ENCODE results near the gene GORASP2.

The GORASP2 gene

DNA sequence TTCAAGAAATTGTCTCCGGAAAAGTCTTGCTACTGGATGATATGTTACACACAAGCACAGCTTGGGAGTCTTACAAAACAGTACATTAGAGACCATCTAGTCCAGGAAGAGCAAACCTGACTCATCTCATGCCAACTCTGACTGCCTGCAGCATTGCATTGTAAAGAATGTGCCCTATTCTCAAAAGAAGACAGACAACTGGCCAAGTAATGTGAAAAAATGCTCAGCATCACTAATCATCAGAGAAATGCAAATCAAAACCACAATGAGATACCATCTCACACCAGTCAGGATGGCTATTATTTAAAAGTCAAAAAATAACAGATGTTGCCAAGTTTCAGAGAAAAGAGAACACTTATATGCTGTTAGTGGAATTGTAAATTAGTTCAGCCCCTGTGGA is 42.7 kb upstream of the GORASP2 start:
- H3K27ac ChIP-seq, result no peak overlapping the region
- TF ChIP-seq, protein P1, sequence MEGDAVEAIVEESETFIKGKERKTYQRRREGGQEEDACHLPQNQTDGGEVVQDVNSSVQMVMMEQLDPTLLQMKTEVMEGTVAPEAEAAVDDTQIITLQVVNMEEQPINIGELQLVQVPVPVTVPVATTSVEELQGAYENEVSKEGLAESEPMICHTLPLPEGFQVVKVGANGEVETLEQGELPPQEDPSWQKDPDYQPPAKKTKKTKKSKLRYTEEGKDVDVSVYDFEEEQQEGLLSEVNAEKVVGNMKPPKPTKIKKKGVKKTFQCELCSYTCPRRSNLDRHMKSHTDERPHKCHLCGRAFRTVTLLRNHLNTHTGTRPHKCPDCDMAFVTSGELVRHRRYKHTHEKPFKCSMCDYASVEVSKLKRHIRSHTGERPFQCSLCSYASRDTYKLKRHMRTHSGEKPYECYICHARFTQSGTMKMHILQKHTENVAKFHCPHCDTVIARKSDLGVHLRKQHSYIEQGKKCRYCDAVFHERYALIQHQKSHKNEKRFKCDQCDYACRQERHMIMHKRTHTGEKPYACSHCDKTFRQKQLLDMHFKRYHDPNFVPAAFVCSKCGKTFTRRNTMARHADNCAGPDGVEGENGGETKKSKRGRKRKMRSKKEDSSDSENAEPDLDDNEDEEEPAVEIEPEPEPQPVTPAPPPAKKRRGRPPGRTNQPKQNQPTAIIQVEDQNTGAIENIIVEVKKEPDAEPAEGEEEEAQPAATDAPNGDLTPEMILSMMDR (IDR thresholded peaks at IDR 0.05; ENCODE audit: low read depth, low read length), result no peak
- no peak for DNase-seq

DNA sequence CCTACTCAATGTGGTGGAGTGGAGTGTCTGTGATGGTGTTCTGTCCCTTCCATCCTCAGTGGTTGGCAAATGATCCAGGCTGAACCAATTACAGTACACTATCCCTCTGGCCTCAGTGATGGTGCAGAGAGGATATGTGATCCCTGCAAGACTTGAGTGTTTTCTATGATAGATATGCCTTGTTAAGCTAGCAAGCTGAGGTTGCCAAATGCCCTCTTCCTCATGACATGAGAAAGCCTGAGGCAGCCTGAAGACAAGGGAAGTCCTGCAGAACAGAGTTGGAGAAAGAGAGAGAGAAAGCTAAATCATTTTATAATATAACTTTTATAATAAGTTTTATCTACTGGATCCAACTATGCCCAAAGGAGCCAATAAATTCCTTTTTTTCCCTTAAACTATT is 41.6 kb upstream of the GORASP2 start:
- Histone ChIP-seq H3K9me3 (ENCODE audit: severe bottlenecking) (no peaks in the 10 kb centered on the region), H3K36me3 (no peaks in the 10 kb centered on the region), H3K27ac (no peak overlapping the region), H3K4me3 (ENCODE audit: low read depth, low read length) (no peak overlapping the region), H3K27me3 (ENCODE audit: insufficient read depth, low read depth, severe bottlenecking) (no peaks in the 10 kb centered on the region)
- DNase-seq, result no peak
- TF ChIP-seq, protein P1 (IDR thresholded peaks at IDR 0.05; ENCODE audit: low read depth, low read length), result no peak

More for the DNA sequence above, 42.7 kb upstream of the GORASP2 start:
- Histone ChIP-seq H3K27me3 (ENCODE audit: insufficient read depth, low read depth, severe bottlenecking) (no peaks in the 10 kb centered on the region), H3K9me3 (ENCODE audit: severe bottlenecking) (no peaks in the 10 kb centered on the region), H3K4me3 (ENCODE audit: low read depth, low read length) (no peak overlapping the region), H3K36me3 (no peaks in the 10 kb centered on the region)

DNA sequence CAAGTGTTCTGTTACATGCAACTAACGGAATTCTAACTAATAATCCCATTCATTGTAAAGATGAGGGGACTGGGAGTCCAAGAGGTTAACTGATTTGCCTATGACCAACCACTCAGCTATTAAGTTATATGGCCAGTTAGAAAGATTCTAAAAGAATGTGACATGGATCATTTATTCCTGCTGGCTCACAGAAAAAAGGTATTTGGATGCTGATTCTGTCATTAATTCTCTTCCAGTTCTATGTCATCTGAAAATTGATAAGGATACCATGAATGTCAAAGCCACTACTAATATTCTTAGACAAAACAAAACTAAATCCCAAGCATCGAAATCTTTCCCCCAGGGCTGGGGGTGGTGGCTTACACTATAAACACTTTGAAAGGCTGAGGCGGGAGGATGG is 41.2 kb upstream of the GORASP2 start:
- DNase-seq, result no peak
- H3K36me3 ChIP-seq, result no peaks in the 10 kb centered on the region
- H3K27me3 ChIP-seq (ENCODE audit: insufficient read depth, low read depth, severe bottlenecking), result no peaks in the 10 kb centered on the region
- H3K4me3 ChIP-seq (ENCODE audit: low read depth, low read length), result no peak overlapping the region
- TF ChIP-seq, protein P1 (IDR thresholded peaks at IDR 0.05; ENCODE audit: low read depth, low read length), result no peak
- H3K9me3 ChIP-seq (ENCODE audit: severe bottlenecking), result no peaks in the 10 kb centered on the region
- no peak overlapping the region for H3K27ac ChIP-seq

DNA sequence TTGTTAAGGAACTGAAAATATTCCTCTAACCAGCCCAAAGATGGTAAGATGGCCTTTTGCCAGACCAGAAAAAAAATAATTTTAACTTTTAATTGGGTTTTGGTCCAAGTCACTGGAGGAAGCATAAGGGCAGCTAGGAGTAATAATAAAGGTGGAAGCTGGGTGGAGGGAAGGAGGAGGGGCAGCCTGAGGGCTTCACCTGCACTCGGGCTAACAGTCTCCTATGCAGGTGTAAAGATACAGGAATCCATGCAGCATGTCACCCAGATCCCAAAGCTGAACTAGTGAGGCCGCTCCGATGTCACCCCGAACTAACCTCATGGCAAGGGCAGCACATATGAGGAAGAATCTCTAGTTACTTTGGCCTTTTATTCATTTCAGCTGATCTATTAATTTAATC is 37.2 kb upstream of the GORASP2 start:
- DNase-seq, result no peak
- no peaks in the 10 kb centered on the region for H3K9me3 ChIP-seq (ENCODE audit: severe bottlenecking)
- no peaks in the 10 kb centered on the region for H3K36me3 ChIP-seq
- no peak overlapping the region for H3K4me3 ChIP-seq (ENCODE audit: low read depth, low read length)
- no peaks in the 10 kb centered on the region for H3K27me3 ChIP-seq (ENCODE audit: insufficient read depth, low read depth, severe bottlenecking)
- H3K27ac ChIP-seq, result no peak overlapping the region
- TF ChIP-seq, protein P1 (IDR thresholded peaks at IDR 0.05; ENCODE audit: low read depth, low read length), result no peak

DNA sequence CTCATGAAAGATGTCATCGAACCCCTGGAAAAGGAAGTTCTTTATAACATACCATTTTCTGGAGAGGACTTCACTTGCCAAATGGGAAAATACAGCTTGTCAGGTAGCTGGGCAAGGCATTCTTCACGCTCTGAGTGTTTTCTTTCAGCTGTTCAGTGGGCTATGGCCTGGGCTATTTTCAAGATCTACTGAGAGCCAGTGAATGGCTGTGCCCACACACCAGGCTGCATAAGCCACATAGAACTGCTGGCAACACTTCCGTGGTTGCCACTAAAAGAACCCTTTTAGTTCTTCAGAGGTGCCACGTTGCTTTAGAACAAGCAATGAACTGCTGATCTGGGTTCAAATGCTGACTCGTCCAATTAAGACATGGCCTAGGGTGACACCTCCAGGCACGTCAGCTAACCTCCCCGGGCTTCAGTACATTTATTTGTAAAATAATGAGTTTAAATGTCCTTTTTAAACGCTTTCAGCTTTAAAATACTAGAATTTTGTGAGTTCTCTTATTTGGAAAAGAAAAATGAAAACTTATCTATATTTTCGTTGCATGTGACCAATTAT is 36.6 kb upstream of the GORASP2 start:
- TF ChIP-seq, protein P1 (IDR thresholded peaks at IDR 0.05; ENCODE audit: low read depth, low read length), result no peak
- H3K9me3 ChIP-seq (ENCODE audit: severe bottlenecking), result no peaks in the 10 kb centered on the region

More for the DNA sequence above, 36.6 kb upstream of the GORASP2 start:
- Histone ChIP-seq H3K27ac (no peak overlapping the region), H3K36me3 (no peaks in the 10 kb centered on the region), H3K27me3 (ENCODE audit: insufficient read depth, low read depth, severe bottlenecking) (no peaks in the 10 kb centered on the region), H3K4me3 (ENCODE audit: low read depth, low read length) (no peak overlapping the region)
- DNase-seq, result no peak
